NK-92 treated with Interleukin-12 subunit alpha and Interleukin-12 subunit beta, amount 100 ng/mL, for 24 hours (cell line): ENCODE measurements around the gene MEGF11.

Source experiments
- DNase-seq: peaks from one replicate; lab custom pipeline; 2025; lab: John Stamatoyannopoulos, UW

The MEGF11 gene

GRCh38 chr15:66170042-66170441 lies 83.5 kb downstream of the MEGF11 start:
- no peak for DNase-seq

DNA sequence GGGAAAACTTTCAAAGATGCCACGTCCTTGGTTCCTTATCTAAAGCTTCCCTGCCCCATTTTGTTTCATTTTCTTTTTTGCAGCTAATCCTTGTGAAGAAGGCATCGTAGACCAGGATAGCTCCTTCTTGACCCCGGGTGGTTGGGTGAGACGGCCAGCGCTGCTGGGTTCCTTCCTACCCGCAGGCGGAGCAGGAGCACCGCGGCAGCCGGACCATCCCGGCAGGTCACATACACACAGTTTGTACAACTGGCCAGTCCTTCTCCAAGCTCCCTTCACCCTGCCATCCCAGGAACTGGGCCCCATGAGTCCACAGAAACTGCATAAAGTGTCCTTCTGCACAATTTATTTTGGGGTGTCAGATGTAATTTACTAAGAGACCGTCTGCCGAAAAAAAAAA lies 83.9 kb downstream of the MEGF11 start:
- DNase-seq: no peak

GRCh38 chr15:66169023-66169422 lies 84.5 kb downstream of the MEGF11 start:
- DNase-seq: no peak

- DNase-seq: no peak
These were observed 85.7 kb downstream of the MEGF11 start for GRCh38 chr15:66167854-66168253.

GRCh38 chr15:66165856-66166255 lies 87.7 kb downstream of the MEGF11 start:
- no peak for DNase-seq

GRCh38 chr15:66164788-66165187 lies 88.8 kb downstream of the MEGF11 start:
- DNase-seq: no peak

- DNase-seq: no peak
These were observed 90.0 kb downstream of the MEGF11 start for GRCh38 chr15:66163553-66163952.

DNA sequence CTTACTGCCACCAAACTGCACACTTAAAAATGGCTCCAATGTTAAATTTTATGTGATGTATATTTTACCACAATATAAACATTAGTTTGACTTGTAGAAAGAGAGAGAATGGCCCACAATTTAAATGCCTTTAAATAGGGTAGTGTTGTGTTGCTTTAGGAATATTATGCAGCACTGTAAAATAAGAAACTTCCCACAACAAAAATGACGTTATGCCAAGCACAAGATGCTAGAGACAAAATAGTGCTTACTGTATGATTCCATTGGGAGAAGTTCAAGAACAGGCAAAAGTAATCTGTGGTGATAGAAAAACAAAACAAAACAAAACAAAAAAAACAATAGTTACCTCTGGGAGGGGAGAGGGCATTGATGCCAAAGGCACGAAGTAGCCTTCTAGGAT lies 91.3 kb downstream of the MEGF11 start:
- no peak for DNase-seq

DNA sequence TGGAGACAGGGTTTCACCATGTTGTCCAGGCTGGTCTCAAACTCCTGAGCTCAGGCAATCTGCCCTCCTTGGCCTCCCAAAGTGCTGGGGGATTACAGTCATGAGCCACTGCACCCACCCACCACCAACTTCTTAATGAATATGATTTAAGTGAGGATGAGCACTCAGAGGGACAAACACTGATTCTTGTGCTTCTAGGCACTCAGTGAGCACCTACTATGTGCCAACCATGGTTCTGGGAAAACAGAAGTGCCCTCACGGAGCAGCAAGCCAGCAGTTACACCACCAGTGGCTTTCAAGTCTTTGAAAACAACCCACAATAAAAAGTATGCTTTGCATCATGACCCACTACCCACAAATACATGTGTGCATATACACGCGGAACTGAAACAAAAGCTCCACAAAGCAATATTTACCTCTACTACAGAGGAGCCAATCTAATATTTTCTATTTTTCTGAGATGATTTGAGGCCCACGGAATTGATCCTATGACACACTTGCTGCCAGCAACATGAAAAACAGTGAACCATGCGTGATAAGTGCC lies 91.9 kb downstream of the MEGF11 start:
- no peak for DNase-seq

GRCh38 chr15:66161108-66161507 lies 92.4 kb downstream of the MEGF11 start:
- no peak for DNase-seq

DNA sequence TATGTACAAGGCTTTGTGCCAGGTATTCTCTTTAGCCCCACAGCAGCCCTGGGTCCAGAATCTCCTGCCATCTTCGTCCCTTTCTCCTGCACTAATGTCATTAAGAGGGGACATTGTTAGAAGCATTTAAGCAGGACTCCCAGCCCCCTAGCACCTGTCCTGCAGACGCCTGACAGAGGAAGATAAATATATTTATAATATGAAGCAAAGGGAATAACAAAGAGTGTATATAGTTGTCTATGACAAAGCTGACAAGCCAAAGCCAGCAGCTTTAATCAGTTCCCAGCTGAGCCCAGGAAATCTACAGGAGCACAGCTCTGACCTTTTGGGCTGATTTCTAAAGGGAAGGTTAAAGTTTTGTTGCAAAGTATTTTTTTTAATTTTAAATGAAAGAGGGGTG lies 96.0 kb downstream of the MEGF11 start:
- no peak for DNase-seq

- DNase-seq: no peak
These were observed 97.1 kb downstream of the MEGF11 start for GRCh38 chr15:66156310-66156975.

GRCh38 chr15:66155065-66155464 lies 98.5 kb downstream of the MEGF11 start:
- no peak for DNase-seq

DNA sequence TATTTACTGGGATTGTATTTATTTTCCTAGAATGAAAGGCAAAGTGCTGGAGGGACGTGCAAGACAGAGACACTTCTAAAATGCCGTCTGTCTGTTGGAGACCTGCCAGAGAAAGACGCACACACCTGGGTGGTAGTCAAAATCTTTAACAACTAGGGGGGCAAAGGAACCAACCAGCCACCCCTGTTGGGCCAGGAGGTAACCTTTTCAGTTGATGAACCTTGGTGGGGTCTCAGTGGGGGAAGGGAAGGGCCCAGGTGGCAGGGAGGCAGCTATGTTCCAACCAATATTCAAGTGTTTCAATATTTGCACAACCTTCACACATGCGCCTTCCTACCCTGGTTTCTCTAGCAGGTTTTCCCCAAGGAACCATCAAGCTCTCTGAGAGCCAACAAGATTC lies 99.0 kb downstream of the MEGF11 start:
- no peak for DNase-seq

- no peak for DNase-seq
These were observed 99.8 kb downstream of the MEGF11 start for GRCh38 chr15:66153549-66154415.

DNA sequence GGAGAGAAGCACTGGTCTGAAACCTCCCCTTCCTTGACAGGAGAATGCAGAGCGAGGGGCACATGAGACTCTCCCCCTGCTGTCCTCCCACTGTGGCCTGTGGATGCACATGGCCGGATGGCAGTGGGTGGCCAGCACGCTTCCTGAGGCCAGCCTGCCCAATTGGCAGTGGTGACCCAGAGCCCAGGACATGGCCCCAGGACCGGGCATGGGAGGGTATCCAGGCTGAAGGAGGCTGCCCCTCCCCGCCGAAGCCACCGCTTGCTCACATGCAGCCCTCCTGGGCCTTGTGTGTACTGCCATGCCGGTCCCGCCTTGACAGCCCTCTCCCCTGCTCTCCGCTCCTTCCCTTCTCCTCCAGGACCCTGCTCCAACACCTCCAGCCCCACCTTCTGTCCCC lies 100.9 kb downstream of the MEGF11 start:
- no peak for DNase-seq

- DNase-seq: no peak
These were observed 101.7 kb downstream of the MEGF11 start for GRCh38 chr15:66151809-66152208.

DNA sequence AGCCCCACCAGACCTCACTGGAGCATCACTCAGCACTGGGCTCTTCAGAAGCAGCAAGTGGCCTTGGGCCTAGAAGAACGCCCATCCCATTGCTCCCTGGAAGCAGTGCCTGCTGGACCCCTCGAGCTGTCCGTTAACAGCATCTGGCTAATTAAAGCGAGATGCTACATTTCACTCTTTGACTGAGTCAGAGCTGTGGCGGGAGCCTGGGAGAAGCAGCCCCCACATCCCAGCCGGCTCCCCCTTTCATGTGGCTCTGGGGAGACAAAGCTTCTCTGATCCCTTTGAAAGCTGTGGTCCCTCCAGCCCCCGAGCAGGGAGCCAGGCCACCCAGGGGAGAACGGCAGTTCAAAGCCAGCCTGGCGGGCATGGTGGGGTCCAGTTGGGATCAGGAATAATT lies 103.7 kb downstream of the MEGF11 start:
- DNase-seq: no peak

DNA sequence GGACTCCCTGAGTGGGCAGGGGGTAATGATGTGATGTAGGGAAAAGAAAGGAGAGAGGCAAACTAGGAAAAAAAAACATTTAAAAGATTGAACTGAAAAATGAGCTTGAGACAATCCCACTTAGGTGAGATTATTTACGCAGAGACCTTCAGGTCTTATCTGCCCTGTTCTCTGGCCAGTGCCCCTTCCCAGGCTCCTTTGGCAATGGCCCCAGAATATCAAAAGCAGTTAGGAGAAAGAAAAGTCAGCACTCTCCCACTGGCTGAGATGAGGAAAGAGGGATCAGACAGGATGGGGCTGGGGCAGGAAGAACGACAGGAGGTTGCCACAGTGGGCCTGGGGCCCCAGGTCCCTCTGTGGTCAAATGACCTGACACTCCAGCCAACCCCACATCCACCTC lies 105.4 kb downstream of the MEGF11 start:
- no peak for DNase-seq

GRCh38 chr15:66147440-66147839 lies 106.1 kb downstream of the MEGF11 start:
- no peak for DNase-seq

GRCh38 chr15:66145726-66146182 lies 107.8 kb downstream of the MEGF11 start:
- no peak for DNase-seq

- DNase-seq: no peak
These were observed 108.4 kb downstream of the MEGF11 start for GRCh38 chr15:66144978-66145725.
